ENCODE results near the gene ZNF641.

DNA sequence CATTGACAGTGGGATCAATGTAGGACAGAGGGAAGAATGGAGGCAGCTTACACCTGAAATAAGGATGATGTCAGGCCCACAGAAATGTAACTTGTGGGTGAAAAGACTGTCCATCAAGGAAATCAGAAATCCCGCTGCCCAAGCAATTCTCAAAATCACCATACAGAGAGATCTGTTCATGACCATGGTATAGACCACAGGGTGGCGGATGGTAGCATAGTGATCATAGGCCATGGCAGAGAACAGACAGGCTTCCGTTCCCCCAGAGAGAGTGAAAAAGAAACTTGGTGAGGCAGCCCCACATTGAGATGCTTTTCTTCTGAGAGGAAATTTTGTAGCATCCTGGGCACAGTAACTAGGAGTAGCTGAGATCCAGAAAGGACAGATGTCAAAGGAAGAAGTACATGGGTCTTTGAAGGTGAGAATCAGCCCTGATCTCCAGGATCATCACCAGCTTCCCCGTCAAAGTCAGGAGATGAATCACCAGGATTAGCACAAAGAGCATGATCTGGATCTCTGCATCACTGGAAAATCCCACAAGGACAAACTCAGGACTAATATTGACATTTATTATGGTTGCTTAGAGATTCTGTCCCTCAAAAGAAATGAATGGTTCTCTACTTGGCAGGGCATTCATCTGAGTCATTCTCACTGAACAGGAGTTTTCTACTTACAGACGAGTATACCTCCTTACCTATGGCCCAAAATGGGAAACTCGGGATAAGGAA, 5.5 kb upstream of the ZNF641 start:
- no peak for TF ChIP-seq POLR2A (IDR thresholded peaks at IDR 0.05; ENCODE audit: low read depth, low read length)
- no peak for TF ChIP-seq POLR2AphosphoS5 (IDR thresholded peaks at IDR 0.05; ENCODE audit: low read depth, low read length)
